ENCODE measurements around the gene KCNJ14.

The KCNJ14 gene

GRCh38 chr19:48452289-48453190 is 2.8 kb upstream of the KCNJ14 start:
- DNase-seq (ENCODE audit: low spot score in 2 of 2), result no peak
- no peaks in the 10 kb centered on the region for H3K27me3 ChIP-seq (ENCODE audit: low read depth)
- H3K4me3 ChIP-seq, result no peak overlapping the region
- H3K4me1 ChIP-seq, result no peaks in the 10 kb centered on the region
- H3K9me3 ChIP-seq, result no peaks in the 10 kb centered on the region
- in situ Hi-C loops (cut with MboI; ENCODE audit: low sequenced_read_pairs), result no loop called here
- H3K36me3 ChIP-seq (replicated peaks), result peaks cover 81% of the 10 kb centered on the region

GRCh38 chr19:48454150-48454730 is 1.1 kb upstream of the KCNJ14 start:
- DNase-seq (ENCODE audit: low spot score in 2 of 2), result no peak
- in situ Hi-C loops (cut with MboI; ENCODE audit: low sequenced_read_pairs), result no loop called here
- Histone ChIP-seq H3K4me1 (peaks cover 11% of the 10 kb centered on the region), H3K36me3 (replicated peaks) (peaks cover 66% of the 10 kb centered on the region), H3K27me3 (ENCODE audit: low read depth) (no peaks in the 10 kb centered on the region), H3K9me3 (no peaks in the 10 kb centered on the region), H3K4me3 (no peak overlapping the region)

GRCh38 chr19:48455908-48456562 is 661 bp downstream of the KCNJ14 start:
- H3K4me1 ChIP-seq, result peaks cover 11% of the 10 kb centered on the region
- no peak for DNase-seq (ENCODE audit: low spot score in 2 of 2)
- no peaks in the 10 kb centered on the region for H3K27me3 ChIP-seq (ENCODE audit: low read depth)
- no peak overlapping the region for H3K4me3 ChIP-seq
- peaks cover 51% of the 10 kb centered on the region for H3K36me3 ChIP-seq (replicated peaks)
- no peaks in the 10 kb centered on the region for H3K9me3 ChIP-seq
- in situ Hi-C loops (cut with MboI; ENCODE audit: low sequenced_read_pairs), result no loop called here

GRCh38 chr19:48456864-48457263 is 1.5 kb downstream of the KCNJ14 start:
- no peaks in the 10 kb centered on the region for H3K9me3 ChIP-seq
- peaks cover 45% of the 10 kb centered on the region for H3K36me3 ChIP-seq (replicated peaks)
- no peak for DNase-seq (ENCODE audit: low spot score in 2 of 2)
- no peak overlapping the region for H3K4me3 ChIP-seq
- H3K27me3 ChIP-seq (ENCODE audit: low read depth), result no peaks in the 10 kb centered on the region
- H3K4me1 ChIP-seq, result peaks cover 11% of the 10 kb centered on the region
- in situ Hi-C loops (cut with MboI; ENCODE audit: low sequenced_read_pairs), result no loop called here

- in situ Hi-C loops (cut with MboI; ENCODE audit: low sequenced_read_pairs), result no loop called here
- DNase-seq (ENCODE audit: low spot score in 2 of 2), result no peak
- no peak overlapping the region for H3K4me3 ChIP-seq
- H3K36me3 ChIP-seq (replicated peaks), result peaks cover 42% of the 10 kb centered on the region
- no peaks in the 10 kb centered on the region for H3K9me3 ChIP-seq
- peaks cover 11% of the 10 kb centered on the region for H3K4me1 ChIP-seq
- no peaks in the 10 kb centered on the region for H3K27me3 ChIP-seq (ENCODE audit: low read depth)
Measured at GRCh38 chr19:48458016-48458415, 2.6 kb downstream of the KCNJ14 start.

- DNase-seq (ENCODE audit: low spot score in 2 of 2), result no peak
- no peak overlapping the region for H3K4me3 ChIP-seq
Measured at GRCh38 chr19:48461651-48461981, 6.2 kb downstream of the KCNJ14 start.

GRCh38 chr19:48461982-48462655 is 6.7 kb downstream of the KCNJ14 start:
- in situ Hi-C loops (cut with MboI; ENCODE audit: low sequenced_read_pairs), result no loop called here
- Histone ChIP-seq H3K27me3 (ENCODE audit: low read depth) (no peaks in the 10 kb centered on the region), H3K4me3 (no peak overlapping the region), H3K4me1 (peaks cover 11% of the 10 kb centered on the region), H3K9me3 (no peaks in the 10 kb centered on the region), H3K36me3 (replicated peaks) (peaks cover 13% of the 10 kb centered on the region)
- peak in 1 of 2 experiments; percentile 57 for DNase-seq (ENCODE audit: low spot score in 2 of 2)

More at GRCh38 chr19:48461651-48461981, 6.2 kb downstream of the KCNJ14 start:
- Histone ChIP-seq H3K4me1 (peaks cover 11% of the 10 kb centered on the region), H3K36me3 (replicated peaks) (peaks cover 13% of the 10 kb centered on the region), H3K27me3 (ENCODE audit: low read depth) (no peaks in the 10 kb centered on the region), H3K9me3 (no peaks in the 10 kb centered on the region)
- in situ Hi-C loops (cut with MboI; ENCODE audit: low sequenced_read_pairs), result no loop called here

GRCh38 chr19:48465215-48465614 is 9.8 kb downstream of the KCNJ14 start:
- no peaks in the 10 kb centered on the region for H3K9me3 ChIP-seq
- H3K36me3 ChIP-seq (replicated peaks), result peaks cover 12% of the 10 kb centered on the region
- DNase-seq (ENCODE audit: low spot score in 2 of 2), result no peak
- H3K27me3 ChIP-seq (ENCODE audit: low read depth), result no peaks in the 10 kb centered on the region
- no peak overlapping the region for H3K4me3 ChIP-seq
- peaks cover 3% of the 10 kb centered on the region for H3K4me1 ChIP-seq
- in situ Hi-C loops (cut with MboI; ENCODE audit: low sequenced_read_pairs), result no loop called here

GRCh38 chr19:48466561-48467325 is 11.4 kb downstream of the KCNJ14 start:
- no peak for DNase-seq (ENCODE audit: low spot score in 2 of 2)

GRCh38 chr19:48468772-48469288 is 13.5 kb downstream of the KCNJ14 start:
- no peaks in the 10 kb centered on the region for H3K9me3 ChIP-seq
- peaks cover 38% of the 10 kb centered on the region for H3K36me3 ChIP-seq (replicated peaks)
- DNase-seq (ENCODE audit: low spot score in 2 of 2), result peak; percentile 99 to 100
- H3K27me3 ChIP-seq (ENCODE audit: low read depth), result no peaks in the 10 kb centered on the region
- peak overlapping the region; percentile 93 for H3K4me3 ChIP-seq
- in situ Hi-C loops (cut with MboI; ENCODE audit: low sequenced_read_pairs), result no loop called here
- peaks cover 3% of the 10 kb centered on the region for H3K4me1 ChIP-seq

More at GRCh38 chr19:48466561-48467325, 11.4 kb downstream of the KCNJ14 start:
- Histone ChIP-seq H3K4me3 (no peak overlapping the region), H3K27me3 (ENCODE audit: low read depth) (no peaks in the 10 kb centered on the region), H3K36me3 (replicated peaks) (peaks cover 26% of the 10 kb centered on the region), H3K4me1 (peaks cover 3% of the 10 kb centered on the region), H3K9me3 (no peaks in the 10 kb centered on the region)
- in situ Hi-C loops (cut with MboI; ENCODE audit: low sequenced_read_pairs), result no loop called here

- peaks cover 3% of the 10 kb centered on the region for H3K4me1 ChIP-seq
- in situ Hi-C loops (cut with MboI; ENCODE audit: low sequenced_read_pairs), result no loop called here
- DNase-seq (ENCODE audit: low spot score in 2 of 2), result peak; percentile 73 to 96
Measured at GRCh38 chr19:48469289-48469881, 14.0 kb downstream of the KCNJ14 start, which contains the start of gene CYTH2. Gene CYTH2, plus strand, starts transcription at chr19:48469369. Its CDS starts 139 bp downstream, at chr19:48469508.

GRCh38 chr19:48469934-48470680 is 14.7 kb downstream of the KCNJ14 start:
- peaks cover 51% of the 10 kb centered on the region for H3K36me3 ChIP-seq (replicated peaks)
- no peaks in the 10 kb centered on the region for H3K27me3 ChIP-seq (ENCODE audit: low read depth)
- peak overlapping the region; percentile 93 for H3K4me3 ChIP-seq
- no peak for DNase-seq (ENCODE audit: low spot score in 2 of 2)
- H3K4me1 ChIP-seq, result peaks cover 3% of the 10 kb centered on the region
- in situ Hi-C loops (cut with MboI; ENCODE audit: low sequenced_read_pairs), result no loop called here
- no peaks in the 10 kb centered on the region for H3K9me3 ChIP-seq

More at GRCh38 chr19:48469289-48469881, 14.0 kb downstream of the KCNJ14 start, which contains the start of gene CYTH2:
- no peaks in the 10 kb centered on the region for H3K27me3 ChIP-seq (ENCODE audit: low read depth)
- H3K4me3 ChIP-seq, result peak within 1 kb of the TSS; percentile 93
- no peaks in the 10 kb centered on the region for H3K9me3 ChIP-seq
- peaks cover 44% of the 10 kb centered on the region for H3K36me3 ChIP-seq (replicated peaks)
